ENCODE results near the gene DCBLD1.

DNA sequence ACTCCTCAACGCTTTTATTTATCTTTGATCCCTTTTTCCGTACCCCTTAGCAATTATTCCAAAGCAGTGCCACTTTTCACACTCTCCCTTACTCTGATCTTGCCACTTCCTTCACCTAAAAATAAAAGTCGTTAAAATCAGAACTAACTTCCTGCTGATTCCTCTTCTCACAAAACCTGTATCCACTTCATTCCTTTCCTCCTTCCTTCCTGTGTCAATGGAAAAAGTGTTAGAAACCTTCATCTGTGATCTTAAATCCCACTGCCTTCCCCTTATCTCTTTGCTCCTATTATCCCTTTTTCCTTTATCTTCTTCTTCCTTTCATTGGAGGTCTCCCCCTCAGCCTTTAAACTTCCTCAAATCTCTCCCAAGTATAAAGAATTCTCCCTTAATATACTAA is 70.7 kb downstream of the DCBLD1 start:
- TF ChIP-seq, protein P1, sequence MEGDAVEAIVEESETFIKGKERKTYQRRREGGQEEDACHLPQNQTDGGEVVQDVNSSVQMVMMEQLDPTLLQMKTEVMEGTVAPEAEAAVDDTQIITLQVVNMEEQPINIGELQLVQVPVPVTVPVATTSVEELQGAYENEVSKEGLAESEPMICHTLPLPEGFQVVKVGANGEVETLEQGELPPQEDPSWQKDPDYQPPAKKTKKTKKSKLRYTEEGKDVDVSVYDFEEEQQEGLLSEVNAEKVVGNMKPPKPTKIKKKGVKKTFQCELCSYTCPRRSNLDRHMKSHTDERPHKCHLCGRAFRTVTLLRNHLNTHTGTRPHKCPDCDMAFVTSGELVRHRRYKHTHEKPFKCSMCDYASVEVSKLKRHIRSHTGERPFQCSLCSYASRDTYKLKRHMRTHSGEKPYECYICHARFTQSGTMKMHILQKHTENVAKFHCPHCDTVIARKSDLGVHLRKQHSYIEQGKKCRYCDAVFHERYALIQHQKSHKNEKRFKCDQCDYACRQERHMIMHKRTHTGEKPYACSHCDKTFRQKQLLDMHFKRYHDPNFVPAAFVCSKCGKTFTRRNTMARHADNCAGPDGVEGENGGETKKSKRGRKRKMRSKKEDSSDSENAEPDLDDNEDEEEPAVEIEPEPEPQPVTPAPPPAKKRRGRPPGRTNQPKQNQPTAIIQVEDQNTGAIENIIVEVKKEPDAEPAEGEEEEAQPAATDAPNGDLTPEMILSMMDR (IDR thresholded peaks at IDR 0.05; ENCODE audit: low read depth, low read length, missing input control): no peak
- TF ChIP-seq SP1 (IDR thresholded peaks at IDR 0.05): no peak
- no peak for TF ChIP-seq EGR1 (IDR thresholded peaks at IDR 0.05; ENCODE audit: low read depth in 2 of 2)
- TF ChIP-seq, protein P2, sequence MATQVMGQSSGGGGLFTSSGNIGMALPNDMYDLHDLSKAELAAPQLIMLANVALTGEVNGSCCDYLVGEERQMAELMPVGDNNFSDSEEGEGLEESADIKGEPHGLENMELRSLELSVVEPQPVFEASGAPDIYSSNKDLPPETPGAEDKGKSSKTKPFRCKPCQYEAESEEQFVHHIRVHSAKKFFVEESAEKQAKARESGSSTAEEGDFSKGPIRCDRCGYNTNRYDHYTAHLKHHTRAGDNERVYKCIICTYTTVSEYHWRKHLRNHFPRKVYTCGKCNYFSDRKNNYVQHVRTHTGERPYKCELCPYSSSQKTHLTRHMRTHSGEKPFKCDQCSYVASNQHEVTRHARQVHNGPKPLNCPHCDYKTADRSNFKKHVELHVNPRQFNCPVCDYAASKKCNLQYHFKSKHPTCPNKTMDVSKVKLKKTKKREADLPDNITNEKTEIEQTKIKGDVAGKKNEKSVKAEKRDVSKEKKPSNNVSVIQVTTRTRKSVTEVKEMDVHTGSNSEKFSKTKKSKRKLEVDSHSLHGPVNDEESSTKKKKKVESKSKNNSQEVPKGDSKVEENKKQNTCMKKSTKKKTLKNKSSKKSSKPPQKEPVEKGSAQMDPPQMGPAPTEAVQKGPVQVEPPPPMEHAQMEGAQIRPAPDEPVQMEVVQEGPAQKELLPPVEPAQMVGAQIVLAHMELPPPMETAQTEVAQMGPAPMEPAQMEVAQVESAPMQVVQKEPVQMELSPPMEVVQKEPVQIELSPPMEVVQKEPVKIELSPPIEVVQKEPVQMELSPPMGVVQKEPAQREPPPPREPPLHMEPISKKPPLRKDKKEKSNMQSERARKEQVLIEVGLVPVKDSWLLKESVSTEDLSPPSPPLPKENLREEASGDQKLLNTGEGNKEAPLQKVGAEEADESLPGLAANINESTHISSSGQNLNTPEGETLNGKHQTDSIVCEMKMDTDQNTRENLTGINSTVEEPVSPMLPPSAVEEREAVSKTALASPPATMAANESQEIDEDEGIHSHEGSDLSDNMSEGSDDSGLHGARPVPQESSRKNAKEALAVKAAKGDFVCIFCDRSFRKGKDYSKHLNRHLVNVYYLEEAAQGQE (IDR thresholded peaks at IDR 0.05): no peak

All from liver (tissue), 3 donors.